NCI-H2227 (cell line): ENCODE measurements around the gene TGIF2.
A peak's percentile ranks its signal among the peaks of the same experiment; 100 is the strongest.
"Not testable (repeated sequence)": the region's sequence is repeated elsewhere in the genome, so short reads cannot be mapped to it uniquely, and the experiment has no call there.

Source experiments
- DNase-seq: peaks from one replicate; lab custom pipeline; 2025; ENCODE audit not compliant: unreplicated experiment; lab: John Stamatoyannopoulos, UW

TGIF2 gene

GRCh38 chr20:36611625-36612024, 38.2 kb downstream of the TGIF2 start:
- no peak for DNase-seq

DNA sequence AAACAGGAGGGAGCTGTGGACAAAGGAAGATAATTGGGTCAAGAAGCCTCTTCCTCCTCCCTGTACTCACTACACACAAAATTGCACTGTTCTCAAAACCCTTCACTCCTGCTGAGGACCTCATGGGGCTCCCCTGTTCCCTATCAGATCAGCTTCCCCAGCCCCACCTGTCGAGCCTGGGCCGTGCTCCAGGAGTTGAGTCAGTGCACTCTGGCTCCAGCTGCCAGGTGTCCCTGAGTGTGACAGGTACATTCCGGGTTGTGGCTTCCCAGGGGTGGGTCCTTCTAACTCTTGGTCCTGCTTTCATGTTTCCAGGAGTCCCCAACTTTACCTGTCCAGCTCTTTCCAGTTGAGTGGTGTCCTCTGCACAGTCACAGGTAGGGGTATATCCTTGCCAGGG, 40.6 kb downstream of the TGIF2 start:
- no peak for DNase-seq

DNA sequence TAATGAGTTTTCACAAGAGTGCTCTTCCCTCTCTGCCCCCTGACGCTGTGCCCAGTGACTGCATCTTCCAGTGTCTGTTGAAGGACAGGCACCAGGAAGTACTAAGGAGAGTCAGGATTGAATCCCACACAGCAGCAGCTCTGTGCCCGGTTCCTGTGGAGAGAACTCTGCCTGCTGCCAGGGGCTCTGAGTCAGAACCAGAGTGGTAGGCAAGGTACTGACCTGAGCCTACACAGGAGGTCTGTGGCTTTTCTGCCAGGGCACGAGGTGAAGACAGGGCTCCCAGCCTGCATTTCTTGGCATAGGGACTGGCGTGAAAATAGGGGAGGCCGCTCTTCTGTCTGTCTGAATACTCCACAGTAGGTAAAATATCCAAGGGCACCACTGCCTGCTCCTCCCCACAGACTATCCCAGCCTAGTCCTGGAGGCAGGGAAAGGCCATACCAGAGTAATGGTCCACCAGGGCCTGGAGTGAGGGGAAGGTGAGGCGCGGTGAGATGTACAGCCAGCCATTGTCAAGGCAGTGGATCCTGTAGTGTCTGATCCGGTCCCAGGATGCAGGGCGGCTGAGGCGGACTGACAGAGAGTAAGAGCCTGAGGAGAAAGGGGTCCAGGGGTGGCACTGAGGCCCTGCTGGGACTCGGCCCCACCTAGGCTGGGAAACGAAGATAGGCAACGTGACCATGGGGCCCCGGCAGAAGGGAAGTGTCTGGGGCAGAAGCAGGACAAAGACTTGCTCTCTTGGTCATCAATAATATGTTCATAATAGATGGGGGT, 41.6 kb downstream of the TGIF2 start:
- DNase-seq, result no peak

DNA sequence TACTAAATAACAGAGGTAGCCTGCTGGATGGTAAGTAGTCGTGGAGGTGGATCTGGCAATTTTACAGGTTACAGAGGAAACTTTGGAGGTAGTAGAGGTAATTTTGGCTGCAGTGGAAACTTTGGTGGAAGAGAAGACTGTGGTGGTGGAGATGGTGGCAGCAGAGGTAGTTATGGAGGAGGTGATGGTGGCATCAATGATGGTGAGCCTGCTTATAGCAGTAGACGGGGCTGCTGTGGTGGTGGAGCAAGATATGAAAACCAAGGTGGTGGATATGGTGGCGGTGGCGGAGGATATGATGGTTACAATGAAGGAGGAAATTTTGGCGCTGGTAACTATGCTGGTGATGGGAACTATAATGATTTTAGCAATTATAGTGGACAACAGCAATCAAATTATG, 47.5 kb downstream of the TGIF2 start:
- DNase-seq, result no peak

GRCh38 chr20:36623444-36623843, 50.0 kb downstream of the TGIF2 start:
- no peak for DNase-seq

- peak; percentile 23 for DNase-seq
These were observed 50.9 kb downstream of the TGIF2 start for GRCh38 chr20:36624068-36624943.

GRCh38 chr20:36624944-36625324, 51.5 kb downstream of the TGIF2 start:
- DNase-seq, result no peak

DNA sequence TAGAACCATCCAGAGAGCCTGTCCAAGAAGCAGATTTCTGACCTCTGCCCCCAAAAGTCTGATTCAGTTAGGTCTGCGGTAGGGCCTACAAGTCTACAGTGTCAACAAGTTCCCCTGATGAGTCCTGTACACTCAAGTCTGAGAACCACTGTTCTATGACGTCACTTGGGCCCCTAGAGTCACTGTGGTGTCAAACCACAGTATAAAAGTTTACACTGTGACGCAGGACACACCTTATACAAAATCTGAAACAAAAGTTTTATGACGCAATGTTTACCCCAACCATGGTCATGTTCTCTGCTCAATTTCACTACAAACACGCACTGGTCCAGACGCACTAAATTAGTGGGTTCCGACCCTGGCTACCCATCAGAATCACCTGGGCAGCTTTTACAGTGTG, 54.7 kb downstream of the TGIF2 start:
- DNase-seq, result no peak

DNA sequence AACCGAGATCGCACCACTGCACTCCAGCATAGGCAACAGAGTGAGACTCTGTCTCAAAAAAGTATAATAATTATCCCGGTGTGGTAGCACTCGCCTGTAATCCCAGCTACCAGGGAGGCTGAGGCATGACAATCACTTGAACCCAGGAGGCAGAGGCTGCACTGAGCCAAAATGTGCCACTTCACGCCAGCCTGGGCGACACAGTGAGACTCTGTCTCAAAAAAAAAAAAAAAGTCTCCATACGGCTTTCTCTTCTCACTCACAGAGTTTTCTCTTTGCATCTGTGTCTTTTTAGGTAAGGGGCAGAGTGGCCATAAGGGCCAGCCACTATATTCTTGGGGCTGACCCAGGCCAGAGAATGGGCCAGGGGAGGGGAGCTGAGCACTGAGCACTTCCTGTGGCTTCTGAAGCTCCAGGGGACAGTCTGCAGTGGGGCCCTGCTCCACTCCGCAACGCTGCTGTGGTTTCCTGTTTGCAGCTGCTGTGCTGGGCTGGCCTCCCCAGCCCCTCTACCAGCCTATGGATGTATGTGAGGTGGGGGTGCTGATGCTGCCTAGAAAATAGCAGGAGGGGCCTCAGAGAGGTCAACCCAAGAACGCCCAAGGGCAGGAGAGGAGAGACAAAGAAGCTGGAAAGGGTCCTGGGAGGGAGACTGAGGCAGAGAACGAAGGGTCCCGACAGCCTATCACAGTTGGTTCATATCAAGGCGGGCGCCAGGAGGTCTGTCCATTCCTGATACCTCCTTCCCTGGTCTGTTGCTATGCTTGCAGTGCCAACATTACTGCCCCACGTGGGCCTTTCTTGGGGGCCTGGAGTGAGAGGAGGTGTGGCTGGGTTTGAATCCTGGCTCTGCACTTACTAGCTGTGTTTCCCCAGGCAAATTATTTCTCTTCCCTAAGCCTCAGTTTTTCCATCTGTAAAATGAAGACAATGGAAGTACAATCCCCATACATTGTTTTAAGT, 56.6 kb downstream of the TGIF2 start:
- no peak for DNase-seq

DNA sequence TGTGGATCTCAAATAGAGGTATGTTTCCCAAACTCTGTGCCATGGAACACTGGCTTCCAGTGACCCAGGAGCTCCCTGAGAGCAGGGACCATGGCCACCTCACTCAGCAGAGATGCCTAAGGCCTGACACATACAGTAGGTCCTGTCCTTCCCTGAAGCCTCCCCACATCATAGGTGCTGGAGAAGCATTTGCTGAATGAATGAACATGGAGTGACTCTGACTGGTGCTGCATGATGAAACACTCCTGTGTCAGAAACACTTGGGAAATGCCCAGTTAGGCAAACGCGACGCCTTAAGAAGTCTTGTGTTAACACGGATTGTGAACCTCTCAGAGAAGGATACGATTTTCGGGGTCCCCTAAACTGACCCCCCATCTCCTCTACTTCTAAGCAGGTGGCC, 58.2 kb downstream of the TGIF2 start:
- no peak for DNase-seq

DNA sequence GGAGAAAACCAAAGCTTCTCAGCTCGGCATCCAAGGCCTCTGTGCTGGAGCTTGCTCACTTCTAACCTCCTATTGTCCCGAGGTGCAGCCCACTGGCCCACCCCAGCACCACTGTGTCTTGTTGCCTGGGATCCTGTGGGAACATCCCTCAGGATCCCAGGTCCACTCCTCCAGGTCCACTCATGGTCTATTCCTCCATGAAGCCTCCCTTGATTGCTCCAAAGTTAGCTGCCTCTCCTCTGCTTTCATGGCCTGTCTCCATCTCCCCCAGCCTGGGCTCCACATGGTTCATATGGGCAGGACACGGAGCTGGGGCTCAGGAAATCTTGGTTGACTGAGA, 58.7 kb downstream of the TGIF2 start:
- DNase-seq, result no peak

DNA sequence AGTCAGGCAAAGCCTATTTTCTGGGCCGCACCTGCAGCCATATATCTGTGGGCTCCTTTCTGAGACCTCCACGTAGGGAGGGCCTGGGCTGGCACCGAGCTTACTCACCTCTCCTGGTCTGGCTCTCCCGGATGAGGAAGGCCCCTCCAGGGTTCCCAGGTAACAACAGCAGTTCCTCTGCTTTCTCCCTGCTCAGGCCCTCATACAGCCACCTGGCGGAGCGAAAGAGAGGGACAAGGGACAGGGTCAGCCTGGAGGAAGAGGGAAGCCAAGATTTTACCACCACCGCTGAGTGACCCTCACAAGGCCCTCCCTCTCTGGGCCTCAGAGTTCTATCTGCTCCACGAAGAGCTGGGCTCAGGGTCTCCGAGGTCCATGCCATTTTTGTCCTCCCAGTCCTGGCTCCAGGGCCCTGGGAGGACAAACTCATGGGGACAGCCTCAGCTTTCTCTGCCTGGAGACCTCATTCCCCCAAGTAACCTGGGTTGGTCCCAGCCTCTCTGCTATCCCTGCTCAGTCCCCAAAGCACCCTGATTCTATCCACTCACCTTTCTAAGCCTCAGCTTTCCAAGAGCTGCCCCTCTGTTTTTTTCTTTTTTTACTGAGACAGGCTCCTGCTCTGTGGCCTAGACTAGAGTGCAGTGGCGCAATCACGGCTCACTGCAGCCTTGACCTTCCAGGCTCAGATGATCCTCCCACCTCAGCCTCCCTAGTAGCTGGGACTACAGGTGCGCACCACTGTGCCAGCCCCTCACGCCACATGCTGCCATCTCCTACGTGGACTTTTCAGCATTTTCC, 59.3 kb downstream of the TGIF2 start:
- no peak for DNase-seq

DNA sequence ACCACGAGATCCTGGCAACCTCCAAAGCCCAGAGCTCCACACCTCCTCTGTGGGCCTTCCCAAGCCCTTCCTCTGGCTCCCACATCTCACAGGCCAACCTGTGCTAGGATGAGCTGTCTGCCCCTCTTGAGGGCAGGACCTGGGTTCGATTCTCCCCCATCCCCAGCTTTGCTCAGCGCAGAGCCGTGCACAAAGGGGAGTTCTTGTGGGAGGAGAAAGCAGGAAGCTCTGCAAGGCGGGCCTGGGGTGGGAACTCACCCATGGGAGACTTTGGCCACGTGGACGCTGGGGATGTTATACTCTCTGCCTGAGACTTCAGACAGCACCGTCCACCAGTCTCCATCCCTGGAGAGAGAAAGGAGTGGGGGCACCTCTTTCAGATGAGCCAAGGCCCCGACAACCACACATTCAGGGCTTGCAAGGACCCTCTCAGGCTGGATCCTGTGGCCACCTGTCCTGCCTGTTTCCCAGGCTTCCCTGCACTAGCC, 59.9 kb downstream of the TGIF2 start:
- DNase-seq, result no peak

- no peak for DNase-seq
These were observed 60.9 kb downstream of the TGIF2 start for GRCh38 chr20:36634342-36634741.

DNA sequence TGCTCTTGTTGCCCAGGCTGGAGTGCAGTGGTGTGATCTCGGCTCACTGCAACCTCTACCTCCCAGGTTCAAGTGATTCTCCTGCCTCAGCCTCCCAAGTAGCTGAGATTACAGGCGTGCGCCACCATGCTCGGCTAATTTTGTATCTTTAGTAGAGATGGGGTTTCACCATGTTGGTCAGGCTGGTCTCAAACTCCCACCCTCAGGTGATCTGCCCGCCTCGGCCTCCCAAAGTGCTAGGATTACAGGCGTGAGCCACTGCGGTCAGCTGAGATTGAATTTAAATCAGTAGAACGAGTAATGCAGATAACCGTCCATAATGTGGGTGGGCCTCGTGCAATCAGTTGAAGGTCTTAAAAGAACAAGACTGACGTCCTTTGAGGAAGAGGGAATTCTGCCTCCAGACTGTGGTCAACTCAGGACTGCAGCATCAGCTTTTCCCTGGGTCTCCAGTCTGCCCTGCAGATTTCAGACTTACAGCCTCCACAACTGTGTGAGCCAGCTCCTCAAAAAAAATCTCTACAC, 65.5 kb downstream of the TGIF2 start:
- not testable (repeated sequence) for DNase-seq

GRCh38 chr20:36641506-36641843, 68.1 kb downstream of the TGIF2 start:
- no peak for DNase-seq

DNA sequence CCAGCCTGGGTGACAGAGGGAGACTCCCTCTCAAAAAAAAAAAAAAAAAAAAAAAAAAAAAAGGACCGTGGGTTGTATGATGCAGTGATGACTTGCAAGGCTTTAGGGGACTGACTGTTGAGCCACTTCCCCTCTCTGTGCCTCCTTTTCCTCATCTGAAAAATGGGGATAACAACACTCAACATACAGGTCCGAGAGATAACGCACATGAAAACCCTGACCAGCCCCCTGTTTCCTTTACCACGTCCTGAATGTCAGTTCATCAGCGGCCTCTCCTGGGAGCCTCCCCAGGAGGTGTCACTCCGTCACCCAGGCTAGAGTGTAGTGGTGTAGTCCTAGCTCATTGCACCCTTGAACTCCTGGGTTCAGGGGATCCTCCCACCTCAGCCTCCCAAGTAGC, 68.7 kb downstream of the TGIF2 start:
- no peak for DNase-seq
